Effector memory CD8-positive, alpha-beta T cell (primary cell): Measurements from ENCODE around the gene TMEM94.

Experiments
- ATAC-seq: fragments of 150-1000 bp; cut with Tn5 transposase; replicated peaks from 2 replicates; pipeline ENCODE4 v1.10.0; 2021; ENCODE audit warnings: mild to moderate bottlenecking, moderate library complexity
- DNase-seq, 3 experiments: peaks; one replicate each; pipeline ENCODE4 v3.0.0; 2021
- H3K27ac Mint-ChIP-seq, 2 donors: one replicate each; pipeline ENCODE4 v1.8.0; 2022; ENCODE audit warnings: mild to moderate bottlenecking in 2 of 2, mixed read lengths in 2 of 2, moderate library complexity in 2 of 2
- H3K27me3 Mint-ChIP-seq, 2 donors: one replicate each; pipeline ENCODE4 v1.8.0; 2022; ENCODE audit warnings: mixed read lengths in 2 of 2
- H3K36me3 Mint-ChIP-seq: one replicate; pipeline ENCODE4 v1.8.0; 2022; ENCODE audit warnings: mild to moderate bottlenecking, moderate library complexity, mixed read lengths; ENCODE audit not compliant: insufficient read depth
- H3K4me1 Mint-ChIP-seq, 2 donors: one replicate each; pipeline ENCODE4 v1.8.0; 2022; ENCODE audit warnings: low read depth in 2 of 2, mixed read lengths in 2 of 2
- H3K4me3 Mint-ChIP-seq, 2 donors: one replicate each; pipeline ENCODE4 v1.8.0; 2022; ENCODE audit warnings: mild to moderate bottlenecking in 2 of 2, mixed read lengths in 2 of 2, moderate library complexity in 2 of 2
- H3K9me3 Mint-ChIP-seq, 2 donors: one replicate each; pipeline ENCODE4 v1.8.0; 2022; ENCODE audit warnings: mixed read lengths in 2 of 2

The TMEM94 gene

DNA sequence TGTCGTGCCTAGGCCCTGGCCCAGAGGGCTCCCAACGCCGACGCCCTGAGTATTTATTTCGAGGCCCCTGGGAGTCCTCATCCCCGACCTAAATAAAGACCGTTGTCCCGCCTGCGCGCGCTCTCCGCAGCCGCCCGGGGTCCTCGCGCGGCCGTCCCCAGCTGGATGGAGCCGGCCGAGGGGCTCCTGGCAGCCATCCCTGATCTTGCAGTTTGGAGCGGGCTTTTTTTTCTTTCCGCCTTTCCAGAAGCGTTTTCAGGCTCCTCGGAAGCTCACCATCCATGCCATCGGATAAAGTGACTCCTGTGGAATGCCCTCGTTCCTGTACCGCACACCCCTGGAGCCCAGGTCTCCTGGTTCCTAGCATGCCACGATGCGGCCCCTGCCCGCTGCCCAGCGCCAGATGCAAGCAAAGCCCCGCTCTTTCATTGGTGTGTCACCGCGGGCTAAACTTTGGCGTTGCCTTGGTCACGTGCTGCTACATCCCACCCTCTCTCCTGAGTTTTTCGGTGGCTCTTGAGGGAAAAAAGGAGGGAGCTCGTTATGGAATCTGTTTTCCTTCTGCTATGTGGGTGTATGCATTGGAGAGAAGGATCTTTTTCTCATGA is 716 bp downstream of the TMEM94 start:
- DNase-seq, result peak in 1 of 3 experiments; percentile 15
- Mint-ChIP-seq H3K9me3 (no peaks in the 10 kb centered on the region), H3K4me1 (peaks cover 20 to 25% of the 10 kb centered on the region in 2 donors), H3K27ac (peak overlapping the region; percentile 90 to 94), H3K27me3 (no peaks in the 10 kb centered on the region), H3K36me3 (peaks cover 6% of the 10 kb centered on the region), H3K4me3 (peak overlapping the region; percentile 91 to 92)
- ATAC-seq, result peak; percentile 21

DNA sequence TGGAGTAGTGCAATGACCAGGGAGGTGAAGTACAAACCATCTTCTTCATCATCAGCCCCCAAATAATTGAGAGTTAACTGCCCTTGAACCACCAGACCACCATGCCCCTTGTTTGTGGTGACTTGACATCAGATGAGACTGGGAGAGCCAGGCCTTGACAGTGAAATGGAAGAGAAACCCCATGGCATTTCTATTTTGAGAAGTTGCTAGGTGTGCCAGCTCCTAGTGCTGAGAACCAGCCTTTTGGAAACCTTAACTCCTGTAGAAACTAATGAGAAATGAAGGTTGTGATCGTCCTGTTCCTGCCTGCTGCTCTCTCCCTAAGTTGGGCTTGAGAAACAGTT is 2.8 kb downstream of the TMEM94 start:
- Mint-ChIP-seq H3K27me3 (no peaks in the 10 kb centered on the region), H3K27ac (no peak overlapping the region), H3K36me3 (peaks cover 6% of the 10 kb centered on the region), H3K9me3 (no peaks in the 10 kb centered on the region), H3K4me1 (peaks cover 29 to 30% of the 10 kb centered on the region in 2 donors), H3K4me3 (no peak overlapping the region)
- ATAC-seq (no peak), DNase-seq (no peak)

- Mint-ChIP-seq H3K27ac (peak overlapping the region; percentile 37 to 73), H3K4me3 (no peak overlapping the region), H3K27me3 (no peaks in the 10 kb centered on the region), H3K9me3 (no peaks in the 10 kb centered on the region), H3K4me1 (peaks cover 30 to 33% of the 10 kb centered on the region in 2 donors), H3K36me3 (peaks cover 6% of the 10 kb centered on the region)
- no peak for ATAC-seq
- DNase-seq, result no peak
Observed at GRCh38 chr17:75459590-75460267, 3.3 kb downstream of the TMEM94 start.

DNA sequence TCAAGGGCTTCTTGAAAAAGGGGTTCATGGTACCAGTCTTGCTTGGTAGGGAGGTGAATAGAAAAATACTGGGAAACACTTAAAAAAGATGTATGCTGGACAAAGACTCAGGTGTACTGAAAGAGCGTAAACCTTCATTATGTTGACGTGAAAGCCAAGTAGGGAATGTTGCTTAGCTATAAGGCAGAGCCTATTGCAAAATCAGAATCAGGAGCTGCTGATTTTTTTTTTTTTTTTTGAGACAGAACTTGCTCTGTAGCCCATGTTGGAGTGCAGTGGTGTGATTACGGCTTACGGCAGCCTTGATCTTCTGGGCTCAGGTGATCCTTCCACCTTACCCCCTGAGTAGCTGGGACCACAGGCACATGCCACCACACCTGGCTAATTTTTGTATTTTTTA is 3.9 kb downstream of the TMEM94 start:
- Mint-ChIP-seq H3K27me3 (no peaks in the 10 kb centered on the region), H3K9me3 (no peaks in the 10 kb centered on the region), H3K4me1 (peaks cover 30 to 34% of the 10 kb centered on the region in 2 donors), H3K27ac (peak overlapping the region; percentile 37 to 73), H3K4me3 (no peak overlapping the region), H3K36me3 (peaks cover 6% of the 10 kb centered on the region)
- DNase-seq (no peak), ATAC-seq (no peak)

GRCh38 chr17:75463603-75464002 is 7.2 kb downstream of the TMEM94 start:
- no peaks in the 10 kb centered on the region for H3K27me3 Mint-ChIP-seq
- peaks cover 6% of the 10 kb centered on the region for H3K36me3 Mint-ChIP-seq
- no peak for ATAC-seq
- no peak for DNase-seq
- H3K27ac Mint-ChIP-seq, result no peak overlapping the region
- H3K9me3 Mint-ChIP-seq, result no peaks in the 10 kb centered on the region
- peaks cover 17 to 18% of the 10 kb centered on the region in 2 donors for H3K4me1 Mint-ChIP-seq
- H3K4me3 Mint-ChIP-seq, result no peak overlapping the region

- ATAC-seq (no peak), DNase-seq (no peak)
- H3K4me1 Mint-ChIP-seq, result peaks cover 12 to 15% of the 10 kb centered on the region in 2 donors
- H3K4me3 Mint-ChIP-seq, result no peak overlapping the region
- H3K9me3 Mint-ChIP-seq, result no peaks in the 10 kb centered on the region
- H3K36me3 Mint-ChIP-seq, result peaks cover 6% of the 10 kb centered on the region
- no peaks in the 10 kb centered on the region for H3K27me3 Mint-ChIP-seq
- peak overlapping the region in 1 of 2 donors; percentile 67 for H3K27ac Mint-ChIP-seq
Observed at GRCh38 chr17:75465039-75465438, 8.6 kb downstream of the TMEM94 start.

DNA sequence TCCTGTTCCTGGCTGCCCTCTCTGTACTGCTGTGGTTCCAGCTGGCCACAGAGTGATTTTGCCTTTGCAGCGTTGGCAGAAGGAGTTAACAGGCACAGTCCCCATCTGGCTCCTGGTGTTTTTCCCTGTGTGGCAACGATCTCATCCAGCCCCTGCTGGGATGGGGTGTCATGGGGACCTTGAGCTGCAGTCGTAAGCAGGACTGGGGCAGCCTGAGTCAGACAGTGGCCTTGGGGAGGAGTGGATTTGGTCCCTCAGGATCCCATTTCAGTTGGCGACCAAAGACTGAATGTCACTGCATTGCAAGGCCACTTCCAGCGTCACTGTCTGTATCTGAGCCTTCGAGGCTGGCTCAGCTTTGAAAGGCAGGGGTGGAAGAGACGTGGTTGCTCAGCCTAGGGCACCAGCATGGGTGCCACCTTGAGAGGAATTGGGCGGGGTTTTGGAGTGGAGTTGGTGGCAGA is 11.9 kb downstream of the TMEM94 start:
- H3K4me3 Mint-ChIP-seq, result no peak overlapping the region
- ATAC-seq (no peak), DNase-seq (no peak)
- H3K27me3 Mint-ChIP-seq, result no peaks in the 10 kb centered on the region
- peaks cover 8% of the 10 kb centered on the region for H3K36me3 Mint-ChIP-seq
- H3K4me1 Mint-ChIP-seq, result peaks cover 8 to 19% of the 10 kb centered on the region in 2 donors
- H3K27ac Mint-ChIP-seq, result no peak overlapping the region
- H3K9me3 Mint-ChIP-seq, result no peaks in the 10 kb centered on the region

DNA sequence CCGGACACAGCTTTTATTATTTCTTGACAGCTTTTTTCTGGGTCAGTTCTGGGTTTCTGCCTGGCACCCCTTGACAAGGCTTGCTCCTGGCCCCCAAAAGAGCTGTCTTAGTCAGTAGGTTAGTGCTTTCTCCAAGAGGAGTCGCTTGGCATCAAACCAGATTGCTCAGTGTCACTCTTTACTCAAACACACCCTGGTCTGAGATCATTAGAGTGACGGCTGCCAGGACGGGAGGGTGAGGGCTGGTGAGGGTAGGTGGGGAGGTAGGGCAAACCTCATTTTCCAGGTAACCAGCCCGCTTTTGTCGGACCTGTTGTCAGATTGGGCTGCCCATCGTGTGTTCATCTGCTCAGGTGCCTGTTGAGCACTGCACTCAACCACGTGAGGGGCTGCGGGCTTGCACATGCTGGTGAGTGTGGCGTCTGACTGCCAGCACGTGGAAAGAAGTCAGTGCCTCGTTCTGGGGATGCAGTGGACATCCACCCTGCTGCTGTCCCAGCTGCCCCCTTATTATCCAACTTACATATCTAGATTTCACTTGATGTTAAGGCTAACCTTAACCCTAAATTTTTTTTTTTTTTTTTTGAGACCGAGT is 12.4 kb downstream of the TMEM94 start:
- H3K27me3 Mint-ChIP-seq, result no peaks in the 10 kb centered on the region
- DNase-seq (no peak), ATAC-seq (no peak)
- no peak overlapping the region for H3K27ac Mint-ChIP-seq
- H3K4me3 Mint-ChIP-seq, result no peak overlapping the region
- H3K9me3 Mint-ChIP-seq, result no peaks in the 10 kb centered on the region
- H3K36me3 Mint-ChIP-seq, result peaks cover 12% of the 10 kb centered on the region
- H3K4me1 Mint-ChIP-seq, result peaks cover 3 to 18% of the 10 kb centered on the region in 2 donors

DNA sequence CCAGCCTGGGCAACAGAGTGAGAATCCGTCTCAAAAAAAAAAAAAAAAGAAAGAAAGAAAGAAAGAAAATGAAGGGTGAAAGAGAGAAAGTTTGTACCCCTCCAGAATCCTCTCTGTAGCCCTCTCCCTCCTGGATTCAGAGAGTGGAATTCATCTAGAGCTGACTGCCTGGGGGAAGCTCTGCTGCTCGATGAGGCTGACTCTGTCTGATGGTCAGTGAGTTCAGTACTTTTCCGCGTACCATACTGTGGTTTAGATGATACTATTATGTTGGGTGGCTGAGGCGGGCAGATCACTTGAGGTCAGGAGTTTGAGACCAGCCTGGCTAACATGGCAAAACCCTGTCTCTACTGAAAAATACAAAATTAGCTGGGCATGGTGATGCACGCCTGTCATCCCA is 14.8 kb downstream of the TMEM94 start:
- no peaks in the 10 kb centered on the region for H3K27me3 Mint-ChIP-seq
- peaks cover 19% of the 10 kb centered on the region for H3K36me3 Mint-ChIP-seq
- DNase-seq (no peak), ATAC-seq (no peak)
- no peak overlapping the region for H3K4me3 Mint-ChIP-seq
- no peaks in the 10 kb centered on the region for H3K9me3 Mint-ChIP-seq
- no peak overlapping the region for H3K27ac Mint-ChIP-seq
- H3K4me1 Mint-ChIP-seq, result peaks cover 4 to 11% of the 10 kb centered on the region in 2 donors

DNA sequence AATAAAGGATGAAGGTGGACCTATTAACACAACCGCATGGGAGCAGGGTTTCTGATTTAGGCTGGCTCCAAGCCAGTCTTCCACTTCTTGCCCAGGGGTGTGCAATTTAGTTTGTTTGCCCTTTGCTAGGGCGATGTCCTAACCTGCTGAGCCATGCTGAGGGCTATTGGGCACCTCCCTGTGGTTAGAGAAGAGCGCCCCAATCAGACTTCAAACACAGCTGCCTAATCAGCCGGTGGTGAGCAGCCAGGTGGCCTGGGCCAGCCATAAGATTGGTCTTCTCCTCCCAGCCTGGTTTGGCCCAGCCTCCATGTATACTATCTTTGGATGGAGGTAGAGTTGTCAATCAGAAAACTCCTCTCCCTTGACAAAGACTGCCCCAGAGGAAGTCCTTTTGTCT is 15.7 kb downstream of the TMEM94 start:
- Mint-ChIP-seq H3K4me1 (peaks cover 11 to 19% of the 10 kb centered on the region in 2 donors), H3K27ac (peak overlapping the region in 1 of 2 donors; percentile 13), H3K4me3 (no peak overlapping the region), H3K9me3 (no peaks in the 10 kb centered on the region), H3K27me3 (no peaks in the 10 kb centered on the region), H3K36me3 (peaks cover 21% of the 10 kb centered on the region)
- ATAC-seq (no peak), DNase-seq (no peak)

GRCh38 chr17:75473246-75473645 is 16.8 kb downstream of the TMEM94 start:
- no peaks in the 10 kb centered on the region for H3K9me3 Mint-ChIP-seq
- DNase-seq, result no peak
- no peak overlapping the region for H3K4me3 Mint-ChIP-seq
- peak overlapping the region in 1 of 2 donors; percentile 51 for H3K27ac Mint-ChIP-seq
- peaks cover 27% of the 10 kb centered on the region for H3K36me3 Mint-ChIP-seq
- ATAC-seq, result no peak
- no peaks in the 10 kb centered on the region for H3K27me3 Mint-ChIP-seq
- H3K4me1 Mint-ChIP-seq, result peaks cover 9 to 19% of the 10 kb centered on the region in 2 donors

- no peaks in the 10 kb centered on the region for H3K9me3 Mint-ChIP-seq
- DNase-seq (no peak), ATAC-seq (no peak)
- H3K27ac Mint-ChIP-seq, result peak overlapping the region in 1 of 2 donors; percentile 77
- H3K27me3 Mint-ChIP-seq, result no peaks in the 10 kb centered on the region
- H3K4me1 Mint-ChIP-seq, result peaks cover 9 to 15% of the 10 kb centered on the region in 2 donors
- H3K36me3 Mint-ChIP-seq, result peaks cover 27% of the 10 kb centered on the region
- H3K4me3 Mint-ChIP-seq, result no peak overlapping the region
Observed at GRCh38 chr17:75474736-75475135, 18.3 kb downstream of the TMEM94 start.

DNA sequence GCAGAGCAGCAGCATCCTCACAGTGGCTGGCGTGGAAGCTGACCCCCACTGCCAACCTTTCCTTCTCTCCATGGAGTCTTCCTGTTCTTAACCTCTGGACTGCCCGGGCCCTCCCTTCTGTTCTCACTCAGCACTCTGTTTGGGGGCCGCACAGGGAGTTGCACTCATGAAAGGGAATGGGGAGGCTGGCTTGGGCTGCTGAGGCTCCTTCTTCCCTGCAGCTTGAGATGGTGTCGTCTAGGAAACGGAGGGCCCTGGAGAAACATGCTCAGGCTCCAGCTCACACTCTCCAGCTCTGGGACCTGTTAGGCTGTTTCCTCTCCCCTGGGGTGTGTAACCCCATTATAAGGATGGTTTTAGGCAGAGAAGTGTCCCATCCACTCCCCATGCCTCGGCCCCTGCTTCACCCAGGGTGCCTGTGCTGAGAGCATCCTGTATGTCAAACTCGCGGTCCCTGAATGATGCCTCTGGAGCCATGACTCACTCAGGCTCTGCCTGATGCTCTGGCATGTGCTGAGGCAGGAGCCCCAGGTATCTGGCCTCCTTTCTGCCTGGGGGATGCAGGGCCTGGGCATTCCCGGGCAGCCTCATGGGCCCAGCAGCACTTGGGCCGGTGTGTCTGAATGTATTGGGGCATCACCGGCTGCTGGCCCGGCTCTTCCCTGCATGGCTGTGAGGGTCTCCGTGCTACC is 18.9 kb downstream of the TMEM94 start:
- no peaks in the 10 kb centered on the region for H3K27me3 Mint-ChIP-seq
- no peak for DNase-seq

More for the DNA sequence above, 18.9 kb downstream of the TMEM94 start:
- H3K4me1 Mint-ChIP-seq, result peaks cover 9 to 15% of the 10 kb centered on the region in 2 donors
- peak overlapping the region; percentile 77 to 78 for H3K27ac Mint-ChIP-seq
- no peak overlapping the region for H3K4me3 Mint-ChIP-seq
- ATAC-seq, result no peak
- H3K9me3 Mint-ChIP-seq, result no peaks in the 10 kb centered on the region
- H3K36me3 Mint-ChIP-seq, result peaks cover 27% of the 10 kb centered on the region
